Nephron (organoid): ENCODE data around the gene TULP1.

Source experiments
- H3K27ac Mint-ChIP-seq, 3 experiments: 2 replicates each; pipeline ENCODE4 v1.8.0; 2020; ENCODE audit warnings: mixed read lengths in 3 of 3, mild to moderate bottlenecking in 2 of 3, moderate library complexity in 1 of 3
- H3K27me3 Mint-ChIP-seq: 2 replicates; pipeline ENCODE4 v1.8.0; 2021; ENCODE audit warnings: low read depth, mild to moderate bottlenecking, moderate library complexity, mixed read lengths
- H3K36me3 Mint-ChIP-seq: 2 replicates; pipeline ENCODE4 v1.8.0; 2020; ENCODE audit warnings: low read depth, mixed read lengths
- H3K4me1 Mint-ChIP-seq: 2 replicates; pipeline ENCODE4 v1.8.0; 2020; ENCODE audit warnings: mixed read lengths
- H3K4me3 Mint-ChIP-seq, 3 experiments: 2 replicates each; pipeline ENCODE4 v1.8.0; 2020; ENCODE audit warnings: mild to moderate bottlenecking in 3 of 3, mixed read lengths in 3 of 3, moderate library complexity in 2 of 3
- H3K9me3 Mint-ChIP-seq: 2 replicates; pipeline ENCODE4 v1.8.0; 2020; ENCODE audit warnings: mixed read lengths
- TF ChIP-seq, protein P1 (sequence below), 3 experiments: fragments of 200-600 bp; sonication (generic); IDR thresholded peaks; one replicate each; pipeline ENCODE4 v1.5.0; 2021; ENCODE audit warnings: antibody characterized with exemption in 3 of 3; ENCODE audit not compliant: unreplicated experiment in 3 of 3

Gene TULP1

GRCh38 chr6:35454391-35455110, 58.1 kb downstream of the TULP1 start:
- H3K4me1 Mint-ChIP-seq, result peaks cover 47% of the 10 kb centered on the region
- no peaks in the 10 kb centered on the region for H3K9me3 Mint-ChIP-seq
- peak overlapping the region; percentile 80 to 91 (median 84) for H3K4me3 Mint-ChIP-seq
- TF ChIP-seq, protein P1, sequence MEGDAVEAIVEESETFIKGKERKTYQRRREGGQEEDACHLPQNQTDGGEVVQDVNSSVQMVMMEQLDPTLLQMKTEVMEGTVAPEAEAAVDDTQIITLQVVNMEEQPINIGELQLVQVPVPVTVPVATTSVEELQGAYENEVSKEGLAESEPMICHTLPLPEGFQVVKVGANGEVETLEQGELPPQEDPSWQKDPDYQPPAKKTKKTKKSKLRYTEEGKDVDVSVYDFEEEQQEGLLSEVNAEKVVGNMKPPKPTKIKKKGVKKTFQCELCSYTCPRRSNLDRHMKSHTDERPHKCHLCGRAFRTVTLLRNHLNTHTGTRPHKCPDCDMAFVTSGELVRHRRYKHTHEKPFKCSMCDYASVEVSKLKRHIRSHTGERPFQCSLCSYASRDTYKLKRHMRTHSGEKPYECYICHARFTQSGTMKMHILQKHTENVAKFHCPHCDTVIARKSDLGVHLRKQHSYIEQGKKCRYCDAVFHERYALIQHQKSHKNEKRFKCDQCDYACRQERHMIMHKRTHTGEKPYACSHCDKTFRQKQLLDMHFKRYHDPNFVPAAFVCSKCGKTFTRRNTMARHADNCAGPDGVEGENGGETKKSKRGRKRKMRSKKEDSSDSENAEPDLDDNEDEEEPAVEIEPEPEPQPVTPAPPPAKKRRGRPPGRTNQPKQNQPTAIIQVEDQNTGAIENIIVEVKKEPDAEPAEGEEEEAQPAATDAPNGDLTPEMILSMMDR (IDR thresholded peaks at IDR 0.05; ENCODE audit: unreplicated experiment in 3 of 3), result no peak
- peaks cover 4% of the 10 kb centered on the region for H3K27me3 Mint-ChIP-seq
- H3K27ac Mint-ChIP-seq, result peak overlapping the region; percentile 32 to 68 (median 53)
- peaks cover 23% of the 10 kb centered on the region for H3K36me3 Mint-ChIP-seq

- H3K9me3 Mint-ChIP-seq, result no peaks in the 10 kb centered on the region
- peaks cover 4% of the 10 kb centered on the region for H3K27me3 Mint-ChIP-seq
- peaks cover 43% of the 10 kb centered on the region for H3K4me1 Mint-ChIP-seq
- H3K27ac Mint-ChIP-seq, result peak overlapping the region; percentile 54 to 81 (median 67)
- peak overlapping the region; percentile 80 to 91 (median 84) for H3K4me3 Mint-ChIP-seq
- peaks cover 16% of the 10 kb centered on the region for H3K36me3 Mint-ChIP-seq
- TF ChIP-seq, protein P1 (IDR thresholded peaks at IDR 0.05; ENCODE audit: unreplicated experiment in 3 of 3), result no peak
Measured at GRCh38 chr6:35453236-35453635, 59.5 kb downstream of the TULP1 start.

DNA sequence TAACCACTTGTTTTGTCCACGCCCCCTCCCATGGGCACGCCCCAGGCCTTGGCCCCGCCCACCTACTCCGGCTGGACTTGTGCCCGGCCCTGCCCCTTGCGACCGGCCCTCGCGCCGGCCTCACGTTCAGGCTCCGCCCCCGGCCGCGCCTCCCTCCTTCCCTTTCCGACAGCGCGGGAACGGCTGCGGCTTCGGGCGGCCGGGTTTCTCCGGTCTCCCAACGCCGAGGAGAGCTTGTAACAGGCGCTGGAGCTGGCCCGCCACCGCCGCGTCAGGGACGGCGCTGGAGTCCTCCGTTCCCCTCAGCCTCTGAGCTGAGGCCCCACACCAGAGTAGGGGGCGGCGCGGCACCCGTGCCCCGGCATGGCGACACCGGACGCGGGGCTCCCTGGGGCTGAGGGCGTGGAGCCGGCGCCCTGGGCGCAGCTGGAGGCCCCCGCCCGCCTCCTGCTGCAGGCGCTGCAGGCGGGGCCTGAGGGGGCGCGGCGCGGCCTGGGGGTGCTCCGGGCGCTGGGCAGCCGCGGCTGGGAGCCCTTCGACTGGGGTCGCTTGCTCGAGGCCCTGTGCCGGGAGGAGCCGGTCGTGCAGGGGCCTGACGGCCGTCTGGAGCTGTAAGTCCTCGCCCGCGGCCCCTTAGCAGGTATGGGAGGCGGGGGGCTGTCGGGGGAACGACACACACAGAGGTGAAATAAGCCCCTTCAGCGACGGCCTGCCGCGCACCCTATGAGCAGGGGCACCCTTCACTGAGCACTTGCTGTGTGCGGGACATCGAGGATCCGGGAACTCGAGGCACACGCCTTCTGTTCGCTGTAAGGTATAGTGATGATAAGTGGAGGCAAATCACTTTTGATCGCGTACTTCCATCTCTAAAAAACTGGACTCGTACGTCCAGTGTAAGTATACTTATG, 60.3 kb downstream of the TULP1 start, which contains the start of gene FANCE:
Gene FANCE, plus strand, starts transcription at position 156 of the 908 bp plus-strand sequence. Its CDS starts 208 bp downstream, at position 364.
- Mint-ChIP-seq H3K4me1 (peaks cover 40% of the 10 kb centered on the region), H3K4me3 (peak within 1 kb of the TSS; percentile 84 to 91 (median 85)), H3K27ac (peak within 1 kb of the TSS; percentile 54 to 81 (median 67)), H3K36me3 (peaks cover 10% of the 10 kb centered on the region), H3K9me3 (no peaks in the 10 kb centered on the region), H3K27me3 (peaks cover 5% of the 10 kb centered on the region)
- TF ChIP-seq, protein P1 (IDR thresholded peaks at IDR 0.05; ENCODE audit: unreplicated experiment in 3 of 3), result no peak

GRCh38 chr6:35451354-35452182, 61.1 kb downstream of the TULP1 start:
- Mint-ChIP-seq H3K4me1 (peaks cover 40% of the 10 kb centered on the region), H3K4me3 (peak overlapping the region; percentile 77 to 85 (median 82)), H3K27ac (peak overlapping the region in 2 of 3 experiments; percentile 18 to 53), H3K9me3 (no peaks in the 10 kb centered on the region), H3K27me3 (peaks cover 8% of the 10 kb centered on the region), H3K36me3 (peaks cover 10% of the 10 kb centered on the region)
- TF ChIP-seq, protein P1 (IDR thresholded peaks at IDR 0.05; ENCODE audit: unreplicated experiment in 3 of 3), result no peak

DNA sequence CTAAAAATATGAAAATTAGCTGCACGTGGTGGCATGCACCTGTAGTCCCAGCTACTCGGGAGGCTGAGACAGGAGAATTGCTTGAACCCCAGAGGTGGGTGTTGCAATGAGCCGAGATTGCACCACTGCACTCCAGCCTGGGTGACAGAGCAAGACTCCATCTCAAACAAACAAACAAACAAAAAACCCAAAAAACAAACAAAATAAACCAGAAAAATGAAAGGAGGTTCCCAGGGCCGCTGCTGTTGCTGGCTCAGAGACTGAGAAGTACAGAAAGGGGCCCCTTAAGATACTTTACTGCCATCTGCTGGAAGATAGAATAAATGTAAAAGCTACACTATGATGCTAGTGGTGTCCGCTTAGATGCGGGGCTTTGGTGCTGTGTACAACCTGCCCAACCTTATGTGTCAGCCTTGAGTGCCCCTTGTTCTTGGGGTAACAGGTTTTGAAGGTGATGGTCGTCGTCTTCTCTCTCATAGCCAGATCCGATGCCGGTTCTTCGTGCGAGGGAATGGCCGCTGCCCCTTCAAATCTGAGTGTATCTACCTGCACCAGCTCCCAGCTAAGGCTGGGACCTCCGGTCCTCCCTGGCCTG, 63.3 kb downstream of the TULP1 start:
- Mint-ChIP-seq H3K9me3 (no peaks in the 10 kb centered on the region), H3K36me3 (no peaks in the 10 kb centered on the region), H3K27ac (peak overlapping the region in 2 of 3 experiments; percentile 30 to 85), H3K27me3 (peaks cover 8% of the 10 kb centered on the region), H3K4me3 (peak overlapping the region; percentile 56 to 79 (median 75)), H3K4me1 (peaks cover 28% of the 10 kb centered on the region)
- TF ChIP-seq, protein P1 (IDR thresholded peaks at IDR 0.05; ENCODE audit: unreplicated experiment in 3 of 3), result peak; percentile 71 to 79 (median 77)
